Activated T-helper 2 cell treated with anti-CD3 and anti-CD28 coated beads, Interferon-gamma antibody, Interleukin-2, Interleukin-4, amounts not matched to agents 10 μg/mL and 5 μg/mL and 100 μg/mL, durations not matched to agents 14 hours and 24 hours and 36 hours (primary cell): ENCODE measurements around the gene ATP2B1. TPM values are rescaled to one million over a fixed set of nuclear protein-coding genes. Genes with fewer than 3 reads are reported as not detected.

ENCODE experiments used
- DNase-seq: peaks from one replicate; pipeline ENCODE4 v3.0.0; 2021; ENCODE audit warnings: low spot score
- H3K27ac Mint-ChIP-seq: one replicate; pipeline ENCODE4 v1.8.0; 2021; ENCODE audit warnings: mixed read lengths
- H3K27me3 Mint-ChIP-seq: one replicate; pipeline ENCODE4 v1.8.0; 2021; ENCODE audit warnings: low read depth, mixed read lengths
- H3K36me3 Mint-ChIP-seq: one replicate; pipeline ENCODE4 v1.8.0; 2021; ENCODE audit warnings: low read depth, mixed read lengths
- H3K4me1 Mint-ChIP-seq: one replicate; pipeline ENCODE4 v1.8.0; 2021; ENCODE audit warnings: low read depth, mixed read lengths
- H3K4me3 Mint-ChIP-seq: one replicate; pipeline ENCODE4 v1.8.0; 2021; ENCODE audit warnings: low read depth, mild to moderate bottlenecking, moderate library complexity, mixed read lengths
- H3K9me3 Mint-ChIP-seq: one replicate; pipeline ENCODE4 v1.8.0; 2021; ENCODE audit warnings: mixed read lengths
- intact Hi-C: fragments of 100-400 bp; cut with micrococcal nuclease; formaldehyde crosslinking; loops from one replicate; pipeline ENCODE4 v1.15.1; 2023
- total RNA-seq: library from RNA; stranded (reverse); gene quantifications from 2 replicates; pipeline ENCODE4 v1.2.3, GENCODE V29; 2022

Gene ATP2B1
- total RNA-seq, 1 donor from 2014 or later: 21.0 TPM

GRCh38 chr12:89578499-89578898 is 130.1 kb downstream of the ATP2B1 start:
- Mint-ChIP-seq H3K4me3 (no peak overlapping the region), H3K4me1 (peaks cover 12% of the 10 kb centered on the region), H3K27me3 (no peaks in the 10 kb centered on the region), H3K9me3 (no peaks in the 10 kb centered on the region), H3K36me3 (no peaks in the 10 kb centered on the region), H3K27ac (no peak overlapping the region)
- intact Hi-C loops: no loop called here
- no peak for DNase-seq

- Mint-ChIP-seq H3K36me3 (no peaks in the 10 kb centered on the region), H3K27ac (no peak overlapping the region), H3K27me3 (no peaks in the 10 kb centered on the region), H3K9me3 (no peaks in the 10 kb centered on the region), H3K4me1 (peaks cover 14% of the 10 kb centered on the region), H3K4me3 (no peak overlapping the region)
- no peak for DNase-seq
- intact Hi-C loops: no loop called here
These were observed 131.9 kb downstream of the ATP2B1 start for GRCh38 chr12:89576572-89577220.

GRCh38 chr12:89575374-89575773 is 133.3 kb downstream of the ATP2B1 start:
- peaks cover 21% of the 10 kb centered on the region for H3K4me1 Mint-ChIP-seq
- DNase-seq: no peak
- no peaks in the 10 kb centered on the region for H3K27me3 Mint-ChIP-seq
- no peak overlapping the region for H3K27ac Mint-ChIP-seq
- no peak overlapping the region for H3K4me3 Mint-ChIP-seq
- H3K9me3 Mint-ChIP-seq: no peaks in the 10 kb centered on the region
- no peaks in the 10 kb centered on the region for H3K36me3 Mint-ChIP-seq
- intact Hi-C loops: no loop called here

- H3K4me3 Mint-ChIP-seq: no peak overlapping the region
- no peaks in the 10 kb centered on the region for H3K36me3 Mint-ChIP-seq
- no peaks in the 10 kb centered on the region for H3K27me3 Mint-ChIP-seq
- H3K27ac Mint-ChIP-seq: no peak overlapping the region
- peaks cover 26% of the 10 kb centered on the region for H3K4me1 Mint-ChIP-seq
- intact Hi-C loops: no loop called here
- no peak for DNase-seq
- H3K9me3 Mint-ChIP-seq: no peaks in the 10 kb centered on the region
These were observed 133.9 kb downstream of the ATP2B1 start for GRCh38 chr12:89574736-89575208.

GRCh38 chr12:89573051-89573810 is 135.4 kb downstream of the ATP2B1 start:
- no peak overlapping the region for H3K4me3 Mint-ChIP-seq
- DNase-seq: no peak
- H3K4me1 Mint-ChIP-seq: peaks cover 35% of the 10 kb centered on the region
- intact Hi-C loops: no loop called here
- H3K36me3 Mint-ChIP-seq: no peaks in the 10 kb centered on the region
- no peaks in the 10 kb centered on the region for H3K9me3 Mint-ChIP-seq
- no peaks in the 10 kb centered on the region for H3K27me3 Mint-ChIP-seq
- H3K27ac Mint-ChIP-seq: no peak overlapping the region

GRCh38 chr12:89571491-89572195 is 137.0 kb downstream of the ATP2B1 start:
- intact Hi-C loops: no loop called here
- DNase-seq: no peak
- H3K27me3 Mint-ChIP-seq: no peaks in the 10 kb centered on the region
- no peaks in the 10 kb centered on the region for H3K9me3 Mint-ChIP-seq
- H3K27ac Mint-ChIP-seq: no peak overlapping the region
- peaks cover 43% of the 10 kb centered on the region for H3K4me1 Mint-ChIP-seq
- peaks cover 4% of the 10 kb centered on the region for H3K36me3 Mint-ChIP-seq
- no peak overlapping the region for H3K4me3 Mint-ChIP-seq

- no peaks in the 10 kb centered on the region for H3K9me3 Mint-ChIP-seq
- H3K4me3 Mint-ChIP-seq: no peak overlapping the region
- DNase-seq: no peak
- intact Hi-C loops: loop anchor here (5.0 to 10.0 kb wide), 3 partner anchors 94 to 686 kb away; no protein-coding TSS in a partner anchor
- peaks cover 3% of the 10 kb centered on the region for H3K27me3 Mint-ChIP-seq
- peaks cover 42% of the 10 kb centered on the region for H3K4me1 Mint-ChIP-seq
- H3K27ac Mint-ChIP-seq: no peak overlapping the region
- H3K36me3 Mint-ChIP-seq: peaks cover 4% of the 10 kb centered on the region
These were observed 140.2 kb downstream of the ATP2B1 start for GRCh38 chr12:89568484-89568883.

GRCh38 chr12:89567691-89568239 is 140.9 kb downstream of the ATP2B1 start:
- H3K4me1 Mint-ChIP-seq: peaks cover 42% of the 10 kb centered on the region
- H3K36me3 Mint-ChIP-seq: peaks cover 4% of the 10 kb centered on the region
- intact Hi-C loops: loop anchor here (2.0 to 10.0 kb wide), 7 partner anchors 25 to 687 kb away; partner anchors contain the start of gene ATP2B1

GRCh38 chr12:89566615-89567014 is 142.0 kb downstream of the ATP2B1 start:
- Mint-ChIP-seq H3K36me3 (peaks cover 4% of the 10 kb centered on the region), H3K27ac (peak overlapping the region; percentile 56), H3K9me3 (no peaks in the 10 kb centered on the region), H3K27me3 (peaks cover 3% of the 10 kb centered on the region), H3K4me3 (no peak overlapping the region), H3K4me1 (peaks cover 41% of the 10 kb centered on the region)
- DNase-seq: no peak
- intact Hi-C loops: loop anchor here (2.0 to 10.0 kb wide), 7 partner anchors 24 to 688 kb away; partner anchors contain the start of gene ATP2B1

More at GRCh38 chr12:89567691-89568239, 140.9 kb downstream of the ATP2B1 start:
- no peak overlapping the region for H3K4me3 Mint-ChIP-seq
- no peak for DNase-seq
- peaks cover 3% of the 10 kb centered on the region for H3K27me3 Mint-ChIP-seq
- no peaks in the 10 kb centered on the region for H3K9me3 Mint-ChIP-seq
- H3K27ac Mint-ChIP-seq: no peak overlapping the region

- intact Hi-C loops: loop anchor here (5.0 to 10.0 kb wide), 3 partner anchors 97 to 690 kb away; no protein-coding TSS in a partner anchor
- H3K4me1 Mint-ChIP-seq: peaks cover 30% of the 10 kb centered on the region
- DNase-seq: no peak
- no peak overlapping the region for H3K4me3 Mint-ChIP-seq
- H3K27me3 Mint-ChIP-seq: peaks cover 3% of the 10 kb centered on the region
- H3K36me3 Mint-ChIP-seq: peaks cover 4% of the 10 kb centered on the region
- no peaks in the 10 kb centered on the region for H3K9me3 Mint-ChIP-seq
- H3K27ac Mint-ChIP-seq: no peak overlapping the region
These were observed 143.6 kb downstream of the ATP2B1 start for GRCh38 chr12:89565002-89565401.

- peaks cover 5% of the 10 kb centered on the region for H3K27me3 Mint-ChIP-seq
- intact Hi-C loops: loop anchor here (10.0 kb wide), 1 partner anchor 695 kb away; no protein-coding TSS in a partner anchor
- DNase-seq: no peak
- H3K36me3 Mint-ChIP-seq: no peaks in the 10 kb centered on the region
- H3K4me1 Mint-ChIP-seq: peaks cover 4% of the 10 kb centered on the region
- no peaks in the 10 kb centered on the region for H3K9me3 Mint-ChIP-seq
- no peak overlapping the region for H3K27ac Mint-ChIP-seq
- no peak overlapping the region for H3K4me3 Mint-ChIP-seq
These were observed 148.9 kb downstream of the ATP2B1 start for GRCh38 chr12:89559753-89560152.

GRCh38 chr12:89556976-89557375 is 151.7 kb downstream of the ATP2B1 start:
- Mint-ChIP-seq H3K9me3 (no peaks in the 10 kb centered on the region), H3K27ac (no peak overlapping the region), H3K36me3 (no peaks in the 10 kb centered on the region), H3K27me3 (peaks cover 2% of the 10 kb centered on the region), H3K4me1 (peaks cover 2% of the 10 kb centered on the region), H3K4me3 (no peak overlapping the region)
- DNase-seq: no peak
- intact Hi-C loops: no loop called here
